Activated CD4-positive, alpha-beta T cell treated with anti-CD3 and anti-CD28 coated beads, Interleukin-2, amount 50 U/mL, for 16 hours (primary cell): ENCODE measurements around the gene GOLGA2.
A peak's percentile ranks its signal among the peaks of the same experiment; 100 is the strongest.
"Not testable (repeated sequence)": the region's sequence is repeated elsewhere in the genome, so short reads cannot be mapped to it uniquely, and the experiment has no call there.

Source experiments
- DNase-seq: peaks from one replicate; pipeline ENCODE4 v3.0.0-alpha.2; 2020

The GOLGA2 gene

DNA sequence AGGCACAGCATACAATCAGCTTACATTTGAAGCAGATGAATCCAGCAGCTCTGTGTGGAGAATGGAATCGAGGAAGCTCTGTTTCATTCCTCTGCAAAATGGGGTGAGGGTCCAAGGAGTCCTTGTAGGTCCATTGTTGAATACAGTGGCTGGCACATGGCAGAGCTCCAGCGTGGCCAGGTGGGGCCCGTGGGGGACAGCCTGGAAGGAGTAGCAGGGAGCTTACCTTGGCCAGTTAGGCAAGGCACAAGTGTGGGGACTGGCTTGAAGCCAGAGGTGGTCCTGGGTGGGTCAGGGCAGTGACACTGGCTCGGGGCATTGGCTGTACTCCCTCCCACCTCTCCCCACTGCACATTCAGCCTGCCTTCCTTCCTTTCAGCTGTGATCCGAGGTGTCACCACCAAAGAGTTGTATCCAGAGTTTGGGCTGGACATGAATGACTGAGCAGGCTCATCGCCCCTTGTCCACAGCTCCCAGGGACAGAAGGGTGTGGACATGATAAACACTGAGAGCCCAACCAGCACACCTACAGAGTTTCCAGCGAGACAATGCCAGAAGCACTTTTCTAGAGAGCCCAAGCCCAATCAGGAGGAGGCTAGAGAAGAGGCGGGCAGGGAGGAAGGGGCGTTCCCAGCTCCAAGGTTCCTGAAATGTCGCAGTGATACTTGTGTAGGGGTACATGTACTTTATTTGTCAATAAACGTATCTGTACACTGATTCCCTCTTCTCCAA is 12.6 kb upstream of the GOLGA2 start:
- no peak for DNase-seq

- no peak for DNase-seq
These were observed 10.6 kb upstream of the GOLGA2 start for GRCh38 chr9:128286440-128286839.

DNA sequence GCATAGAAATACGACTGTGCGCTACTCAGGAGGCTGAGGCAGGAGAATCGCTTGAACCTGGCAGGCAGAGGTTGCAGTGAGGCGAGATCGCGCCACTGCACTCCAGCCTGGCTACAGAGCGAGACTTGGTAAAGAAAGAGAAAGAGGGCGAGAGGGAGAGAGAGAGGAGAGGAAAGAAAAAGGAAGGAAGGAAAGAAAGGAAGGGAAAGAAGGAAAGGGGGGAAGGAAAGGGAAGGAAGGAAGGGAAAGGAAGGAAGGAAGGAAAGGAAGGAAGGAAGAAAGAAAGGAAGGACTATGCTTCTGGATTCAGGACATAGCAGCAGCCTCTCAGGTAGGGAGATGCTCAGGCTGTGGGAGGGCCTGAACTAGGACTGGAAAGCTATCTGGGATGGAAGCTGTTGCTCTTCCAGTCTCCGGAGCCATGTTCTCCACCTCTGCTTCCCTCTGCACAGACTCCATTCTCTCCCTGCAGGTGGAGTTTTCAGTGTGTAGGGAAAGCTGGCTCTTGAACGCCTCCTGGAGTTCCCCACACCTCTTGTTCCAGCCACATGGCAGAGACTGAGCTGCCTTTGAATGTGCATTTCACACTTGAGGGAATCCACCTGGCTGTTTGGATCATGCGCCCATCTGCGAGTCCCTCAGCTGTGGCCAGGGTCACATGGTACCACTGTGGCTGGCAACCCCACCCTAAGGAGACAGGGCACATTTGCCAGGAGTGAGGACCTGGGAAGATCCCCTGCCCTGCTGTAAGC is 9.4 kb upstream of the GOLGA2 start:
- no peak for DNase-seq

DNA sequence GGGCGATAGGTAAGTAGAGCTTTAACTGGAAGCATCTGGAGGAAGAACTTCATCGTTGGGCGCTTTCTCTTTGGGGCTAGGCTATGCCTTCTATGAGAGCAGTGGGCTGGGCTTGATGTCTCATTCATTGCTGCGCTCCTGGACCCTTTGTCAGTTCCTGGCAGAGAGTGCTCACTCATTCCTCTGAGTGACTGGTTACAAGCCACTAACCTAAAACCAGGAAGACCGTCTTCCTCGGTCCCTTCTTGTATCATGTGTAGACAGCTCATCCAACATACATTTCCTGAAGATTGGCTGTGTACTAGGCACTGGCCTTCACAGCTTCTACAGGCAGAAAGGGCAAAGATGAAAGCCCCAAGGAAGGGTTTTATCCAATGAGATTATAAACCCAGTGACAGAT is 6.7 kb upstream of the GOLGA2 start:
- DNase-seq = no peak

DNA sequence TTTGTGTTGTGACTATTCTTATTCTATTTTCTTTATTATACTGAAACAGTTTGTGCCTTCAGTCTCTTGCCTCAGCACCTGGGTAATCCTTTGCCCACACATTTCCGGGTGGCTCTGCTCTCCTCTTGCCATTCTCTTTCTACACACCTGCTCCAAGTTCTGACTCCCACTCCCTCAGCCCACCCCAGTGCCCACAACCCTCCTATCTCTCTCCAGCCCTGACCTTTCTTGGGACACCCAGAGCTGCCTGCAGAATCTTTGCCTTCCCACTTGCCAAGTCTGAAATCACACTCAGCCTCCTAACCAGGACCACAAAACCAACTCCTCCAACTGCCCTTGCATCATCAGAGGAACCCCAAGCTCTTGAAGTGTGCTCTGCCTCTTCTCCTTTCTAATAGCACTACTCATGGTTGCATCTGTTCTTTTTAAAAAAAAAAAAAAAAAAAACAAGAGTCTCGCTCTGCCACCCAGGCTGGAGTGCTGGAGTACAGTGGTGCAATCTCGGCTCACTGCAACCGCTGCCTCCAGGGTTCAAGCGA is 4.3 kb upstream of the GOLGA2 start:
- DNase-seq = no peak

GRCh38 chr9:128279088-128280073 is 3.6 kb upstream of the GOLGA2 start:
- not testable (repeated sequence) for DNase-seq

DNA sequence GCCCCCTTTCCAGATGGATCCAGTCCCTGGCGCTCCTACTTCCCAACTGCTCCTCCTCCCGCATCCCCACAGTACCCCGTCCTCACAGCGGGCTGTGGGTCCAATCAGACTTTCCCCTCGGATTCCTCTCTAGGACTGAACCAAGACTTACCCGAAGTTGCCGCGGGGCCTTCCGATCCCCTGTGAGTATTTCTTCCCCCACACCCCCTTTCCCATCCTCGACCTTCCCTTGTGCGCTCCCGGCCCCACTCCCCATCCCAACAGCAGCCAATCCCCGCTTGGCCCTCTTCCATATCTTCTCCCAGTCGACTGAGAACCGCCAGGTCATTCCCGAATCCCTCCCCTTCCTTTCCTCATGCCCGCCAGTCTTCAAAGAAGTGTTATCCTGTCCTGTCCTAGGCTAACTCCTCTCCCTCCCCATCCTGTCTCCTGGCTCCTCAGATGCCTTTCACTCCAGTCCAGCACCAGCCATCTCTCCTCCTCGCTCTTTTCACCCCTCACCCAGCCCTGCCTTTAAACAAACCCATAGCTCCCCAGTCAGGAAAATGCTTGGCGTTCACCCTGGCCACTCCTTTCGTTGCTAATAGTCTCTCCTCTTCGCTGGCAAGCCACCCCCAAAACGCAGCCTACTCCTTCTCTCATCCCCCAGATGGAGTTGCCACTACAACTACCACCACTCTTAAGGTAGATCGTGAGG is 915 bp upstream of the GOLGA2 start:
- DNase-seq = no peak

GRCh38 chr9:128276008-128276573 is 284 bp upstream of the GOLGA2 start, which contains the start of gene SWI5:
Gene SWI5, plus strand, starts transcription at chr9:128276276.
- DNase-seq = peak; percentile 100

DNA sequence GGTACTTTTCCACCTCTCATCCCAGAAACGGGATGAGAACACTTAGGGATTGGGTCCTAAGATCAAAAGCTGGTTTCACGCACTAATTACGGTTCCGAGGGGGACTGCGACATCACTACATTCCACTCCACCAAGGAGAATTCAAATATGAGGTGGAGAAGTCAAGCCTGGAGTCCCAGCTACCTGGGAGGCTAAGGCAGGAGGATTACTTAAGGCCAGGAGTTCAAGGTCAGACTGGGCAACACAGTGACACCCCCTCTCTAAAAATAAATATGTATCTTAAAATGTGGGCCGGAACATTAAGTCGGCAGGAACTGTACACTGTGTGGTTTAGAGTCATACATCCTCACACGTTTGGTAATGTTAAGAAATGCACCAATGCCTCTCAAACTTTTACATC is 1.6 kb downstream of the GOLGA2 start:
- no peak for DNase-seq

- no peak for DNase-seq
These were observed 4.3 kb downstream of the GOLGA2 start for GRCh38 chr9:128271512-128271911.

DNA sequence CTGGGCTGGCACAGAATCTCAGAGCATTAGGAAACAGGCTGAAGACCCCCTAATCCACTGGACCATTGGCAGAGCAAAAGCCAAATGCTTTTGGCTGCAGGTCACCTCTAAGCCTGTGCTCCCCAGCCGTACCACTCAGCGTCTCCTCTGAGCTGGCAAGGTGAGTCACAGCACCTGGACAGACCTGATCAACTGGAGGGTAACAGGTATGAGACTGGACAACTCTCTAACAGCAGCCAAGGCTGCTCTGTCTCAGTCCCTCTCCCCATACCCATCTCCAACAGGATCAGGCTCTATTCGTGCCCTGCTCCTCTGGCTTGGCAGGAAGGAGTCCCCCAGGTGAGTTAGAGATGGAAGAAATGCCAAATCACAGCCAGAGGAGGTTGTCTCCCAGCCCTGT is 4.7 kb downstream of the GOLGA2 start:
- DNase-seq = no peak

GRCh38 chr9:128266868-128267590 is 8.8 kb downstream of the GOLGA2 start:
- DNase-seq = no peak

DNA sequence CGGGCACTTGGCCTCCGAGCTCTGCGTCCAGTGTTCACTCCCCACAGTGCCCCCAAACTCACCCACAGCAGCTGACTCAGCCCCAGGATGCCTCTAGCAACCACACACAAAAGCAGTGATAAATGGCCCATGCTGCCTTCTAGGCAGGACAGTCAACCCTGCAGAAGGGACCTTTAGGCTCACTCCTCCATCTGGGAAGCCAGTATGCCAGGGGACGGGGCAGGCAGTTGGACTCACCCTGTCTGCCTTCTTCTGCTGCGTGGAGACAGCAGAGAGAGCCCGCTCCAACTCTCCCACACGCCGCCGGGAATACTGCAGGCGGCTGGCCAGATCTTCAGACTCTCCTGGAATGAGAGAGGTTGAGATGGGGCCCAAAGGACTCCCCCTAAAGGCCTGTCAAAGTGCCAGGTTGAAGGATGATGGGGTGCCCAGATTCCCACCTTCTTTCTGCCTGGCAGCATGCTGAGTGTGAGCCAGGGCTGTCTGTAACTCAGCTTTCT is 10.4 kb downstream of the GOLGA2 start:
- no peak for DNase-seq

- DNase-seq = no peak
These were observed 13.1 kb downstream of the GOLGA2 start for GRCh38 chr9:128262687-128263086.

GRCh38 chr9:128260340-128260739 is 15.5 kb downstream of the GOLGA2 start:
- no peak for DNase-seq

- DNase-seq = no peak
These were observed 16.7 kb downstream of the GOLGA2 start for GRCh38 chr9:128259156-128259555.

DNA sequence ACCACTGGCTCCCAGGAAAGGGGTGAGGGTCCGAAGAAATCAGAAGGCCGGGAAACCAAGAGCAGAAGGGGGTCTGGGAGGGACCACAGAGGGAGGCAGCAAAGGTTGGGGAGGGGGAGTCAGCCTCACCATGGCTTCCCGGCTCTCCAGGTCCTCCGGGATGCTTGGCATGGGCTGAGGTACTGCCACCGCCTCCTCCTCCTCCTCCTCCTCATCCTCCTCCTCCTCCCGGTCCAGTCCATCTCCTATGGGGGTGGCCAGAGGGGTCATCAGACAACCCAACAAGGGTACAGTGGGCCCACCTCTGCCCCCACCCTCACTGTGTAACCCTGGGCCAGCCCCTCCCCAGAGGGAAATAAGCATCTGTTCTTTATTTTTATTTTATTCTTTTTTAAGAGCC is 17.5 kb downstream of the GOLGA2 start:
- no peak for DNase-seq

DNA sequence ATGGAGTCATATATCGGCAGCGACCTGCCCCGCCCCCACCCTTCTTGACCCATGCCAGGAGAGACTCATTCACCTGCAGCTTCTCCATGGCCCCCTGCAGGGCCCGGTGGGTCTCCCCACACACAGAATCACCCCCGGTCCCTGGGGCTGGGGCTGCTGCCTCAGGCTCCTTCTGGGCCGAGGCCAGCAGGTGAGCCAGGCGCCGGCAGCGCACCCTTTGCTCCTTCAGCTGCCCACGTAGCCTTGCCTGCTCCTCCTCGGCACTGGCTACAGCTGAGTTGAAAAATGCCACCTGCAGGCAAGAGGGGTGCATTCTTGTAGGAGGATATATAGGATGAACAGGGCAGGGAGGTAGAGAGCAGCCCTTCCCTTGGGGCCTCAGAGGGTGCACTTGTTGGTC is 17.9 kb downstream of the GOLGA2 start:
- DNase-seq = no peak

GRCh38 chr9:128257086-128257825 is 18.6 kb downstream of the GOLGA2 start:
- no peak for DNase-seq
